Keratinocyte (primary cell): ENCODE measurements around the gene INPP5A.

Experiments used
- CTCF ChIP-seq, 3 experiments: IDR thresholded peaks in 1 of 3; conservative IDR thresholded peaks in 1 of 3; optimal IDR thresholded peaks in 1 of 3; 2 replicates in 2 of 3; 3 replicates in 1 of 3; pipeline versions ENCODE3 to v1.5.1; 2011; ENCODE audit warnings: low read length in 3 of 3, mild to moderate bottlenecking in 3 of 3, moderate library complexity in 2 of 3, control low read depth in 1 of 3, inconsistent platforms in 1 of 3; ENCODE audit not compliant: insufficient read depth in 2 of 3; ENCODE audit errors: extremely low read depth in 1 of 3
- EZH2 ChIP-seq: IDR thresholded peaks from one replicate; pipeline ENCODE4 v1.6.1; 2012; ENCODE audit warnings: inconsistent platforms, mild to moderate bottlenecking, low read length, moderate library complexity

- TF ChIP-seq CTCF (optimal IDR thresholded peaks at IDR 0.05 in 1 of 3, IDR thresholded peaks at IDR 0.05 in 1 of 3, conservative IDR thresholded peaks at IDR 0.05 in 1 of 3; ENCODE audit: extremely low read depth in 1 of 3, insufficient read depth in 2 of 3, low read length in 3 of 3) (no peak), EZH2 (no peak)
Observed at GRCh38 chr10:132749371-132749795, 211.8 kb downstream of the INPP5A start.
